Ecto neural progenitor cell (in vitro differentiated cells): ENCODE results near the gene CPM.
"Not testable (repeated sequence)": the region's sequence is repeated elsewhere in the genome, so short reads cannot be mapped to it uniquely, and the experiment has no call there.

Experiments
- DNase-seq: peaks from one replicate; pipeline ENCODE4 v3.0.0-alpha.2; 2018; ENCODE audit warnings: low spot score

CPM gene

GRCh38 chr12:68851592-68852306 is 81.2 kb downstream of the CPM start:
- no peak for DNase-seq

- no peak for DNase-seq
These were observed 82.6 kb downstream of the CPM start for GRCh38 chr12:68850390-68850789.

GRCh38 chr12:68846811-68847210 is 86.2 kb downstream of the CPM start:
- no peak for DNase-seq

- DNase-seq = no peak
These were observed 87.9 kb downstream of the CPM start for GRCh38 chr12:68844788-68845695.

- DNase-seq = no peak
These were observed 88.6 kb downstream of the CPM start for GRCh38 chr12:68844318-68844745.

GRCh38 chr12:68842784-68843567 is 90.0 kb downstream of the CPM start:
- no peak for DNase-seq

GRCh38 chr12:68842123-68842522 is 90.8 kb downstream of the CPM start:
- DNase-seq = no peak

GRCh38 chr12:68841717-68842116 is 91.3 kb downstream of the CPM start:
- no peak for DNase-seq

GRCh38 chr12:68841175-68841574 is 91.8 kb downstream of the CPM start:
- not testable (repeated sequence) for DNase-seq

- no peak for DNase-seq
These were observed 93.5 kb downstream of the CPM start for GRCh38 chr12:68839183-68840147.

- no peak for DNase-seq
These were observed 94.7 kb downstream of the CPM start for GRCh38 chr12:68838046-68838886.

- DNase-seq = no peak
These were observed 95.8 kb downstream of the CPM start for GRCh38 chr12:68837215-68837614.

GRCh38 chr12:68835333-68835908 is 97.5 kb downstream of the CPM start:
- DNase-seq = no peak

- no peak for DNase-seq
These were observed 99.5 kb downstream of the CPM start for GRCh38 chr12:68833508-68833907.

- DNase-seq = no peak
These were observed 100.5 kb downstream of the CPM start for GRCh38 chr12:68832504-68832867.

GRCh38 chr12:68831751-68832503 is 101.0 kb downstream of the CPM start:
- DNase-seq = no peak

GRCh38 chr12:68831272-68831671 is 101.7 kb downstream of the CPM start:
- no peak for DNase-seq

- DNase-seq = no peak
These were observed 104.3 kb downstream of the CPM start for GRCh38 chr12:68828672-68829068.
